Measurements from ENCODE around the gene ADD3. TPM values are rescaled to one million over a fixed set of nuclear protein-coding genes. Genes with fewer than 3 reads are reported as not detected.

Gene ADD3
- total and polyA plus RNA-seq, 7 donors, result 4.2 to 26.3 (median 10.4) TPM

DNA sequence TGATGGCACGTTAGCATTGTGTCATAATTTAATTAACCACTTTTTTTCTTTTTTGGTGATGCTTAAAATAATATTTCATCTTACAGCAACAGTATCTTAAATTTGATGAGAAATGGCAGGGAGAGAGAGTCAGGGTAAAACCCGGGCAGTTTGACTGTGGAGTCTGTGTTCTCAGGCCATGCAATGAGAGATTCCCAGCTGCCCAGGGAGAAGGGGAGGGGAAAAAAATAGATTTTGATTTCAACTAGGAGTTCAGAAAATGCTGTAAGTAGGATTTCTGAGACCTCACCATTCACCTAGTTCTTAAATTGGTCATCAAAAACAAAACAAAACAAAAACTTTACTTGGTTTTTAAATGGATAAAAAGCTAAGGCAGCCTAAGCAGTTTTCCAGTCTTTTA is 47.1 kb upstream of the ADD3 start:
- no peaks in the 10 kb centered on the region for H3K4me1 ChIP-seq
- no peak for DNase-seq
- intact Hi-C loops (cut with DNase I), result no loop called here
- no peak for ATAC-seq
- WGBS, 3 donors, result 57 to 70% (median 68%) methylated on average over 2 of the region's 2 CpGs
- TF ChIP-seq, protein P1, sequence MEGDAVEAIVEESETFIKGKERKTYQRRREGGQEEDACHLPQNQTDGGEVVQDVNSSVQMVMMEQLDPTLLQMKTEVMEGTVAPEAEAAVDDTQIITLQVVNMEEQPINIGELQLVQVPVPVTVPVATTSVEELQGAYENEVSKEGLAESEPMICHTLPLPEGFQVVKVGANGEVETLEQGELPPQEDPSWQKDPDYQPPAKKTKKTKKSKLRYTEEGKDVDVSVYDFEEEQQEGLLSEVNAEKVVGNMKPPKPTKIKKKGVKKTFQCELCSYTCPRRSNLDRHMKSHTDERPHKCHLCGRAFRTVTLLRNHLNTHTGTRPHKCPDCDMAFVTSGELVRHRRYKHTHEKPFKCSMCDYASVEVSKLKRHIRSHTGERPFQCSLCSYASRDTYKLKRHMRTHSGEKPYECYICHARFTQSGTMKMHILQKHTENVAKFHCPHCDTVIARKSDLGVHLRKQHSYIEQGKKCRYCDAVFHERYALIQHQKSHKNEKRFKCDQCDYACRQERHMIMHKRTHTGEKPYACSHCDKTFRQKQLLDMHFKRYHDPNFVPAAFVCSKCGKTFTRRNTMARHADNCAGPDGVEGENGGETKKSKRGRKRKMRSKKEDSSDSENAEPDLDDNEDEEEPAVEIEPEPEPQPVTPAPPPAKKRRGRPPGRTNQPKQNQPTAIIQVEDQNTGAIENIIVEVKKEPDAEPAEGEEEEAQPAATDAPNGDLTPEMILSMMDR (IDR thresholded peaks at IDR 0.05), result no peak
- no peaks in the 10 kb centered on the region for H3K27me3 ChIP-seq (ENCODE audit: insufficient read depth in 3 of 3, low read length in 2 of 3)
- no peak overlapping the region for H3K27ac ChIP-seq
- H3K9me3 ChIP-seq, result no peaks in the 10 kb centered on the region
- H3K4me3 ChIP-seq, result no peak overlapping the region
- no peaks in the 10 kb centered on the region for H3K36me3 ChIP-seq (ENCODE audit: insufficient read depth in 1 of 2, low read depth in 1 of 2)

DNA sequence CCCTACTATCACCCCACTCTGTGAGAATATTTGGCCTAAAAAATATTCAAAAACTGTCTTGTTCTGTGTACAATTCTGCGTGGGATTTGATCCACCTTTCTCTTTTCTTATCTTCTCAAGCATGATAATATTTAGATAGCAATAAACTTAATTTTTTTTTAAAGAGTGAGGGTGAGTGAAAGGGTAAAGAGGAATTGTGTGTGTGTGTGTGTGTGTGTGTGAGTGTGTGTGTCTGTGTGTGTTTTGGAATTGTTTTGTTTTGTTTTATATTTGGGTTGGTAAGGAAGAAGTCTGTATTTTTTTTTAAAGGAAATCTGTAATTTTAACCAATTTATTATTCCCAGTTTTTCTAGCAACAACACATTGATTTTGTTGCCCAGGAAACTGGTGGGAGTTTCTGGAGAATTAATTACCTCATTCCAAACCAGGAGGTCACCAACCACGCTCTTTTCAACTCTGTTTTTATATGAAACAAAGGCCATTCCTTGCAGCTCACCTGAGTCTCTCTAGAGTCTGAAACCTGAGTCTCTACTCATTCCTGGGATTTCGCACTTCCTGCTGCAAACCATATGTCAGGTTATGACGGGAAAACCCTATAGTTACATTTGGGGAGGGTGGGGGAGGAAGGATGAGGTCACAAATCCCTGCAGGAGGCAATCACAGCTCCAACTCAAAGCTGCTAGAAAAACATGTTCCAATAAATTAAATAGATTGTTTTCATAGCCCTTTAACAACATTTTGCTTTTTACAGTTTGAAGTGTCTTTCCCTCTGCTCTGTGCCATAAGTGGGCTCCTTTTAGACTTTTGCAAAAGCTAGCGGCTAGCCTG is 46.4 kb upstream of the ADD3 start:
- TF ChIP-seq, protein P1 (IDR thresholded peaks at IDR 0.05), result no peak
- no peaks in the 10 kb centered on the region for H3K9me3 ChIP-seq
- no peak overlapping the region for H3K4me3 ChIP-seq
- ATAC-seq (no peak), DNase-seq (no peak)
- H3K27ac ChIP-seq, result no peak overlapping the region
- H3K27me3 ChIP-seq (ENCODE audit: insufficient read depth in 3 of 3, low read length in 2 of 3), result no peaks in the 10 kb centered on the region
- WGBS, 3 donors, result 71 to 80% (median 73%) methylated on average over 5 of the region's 5 CpGs
- no peaks in the 10 kb centered on the region for H3K4me1 ChIP-seq
- no peaks in the 10 kb centered on the region for H3K36me3 ChIP-seq (ENCODE audit: insufficient read depth in 1 of 2, low read depth in 1 of 2)
- intact Hi-C loops (cut with DNase I), result no loop called here

DNA sequence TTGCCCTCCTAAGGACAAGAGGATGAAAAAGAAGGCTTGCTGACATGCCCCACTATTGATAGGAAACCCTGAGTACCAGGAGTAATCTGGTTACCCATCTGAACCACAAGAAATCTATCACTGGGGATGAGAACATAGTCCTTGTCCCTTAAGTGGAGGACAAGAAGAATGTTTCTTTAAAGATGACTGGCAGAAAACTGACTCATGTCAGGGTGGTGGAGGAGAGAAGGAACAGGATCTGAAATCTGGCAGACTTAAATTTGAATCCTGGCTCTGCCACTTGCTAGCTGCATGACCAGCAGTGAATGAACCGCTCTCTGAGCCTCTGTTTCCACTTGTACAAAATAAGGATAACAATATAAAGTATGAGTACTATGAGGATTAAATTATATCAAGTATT is 45.5 kb upstream of the ADD3 start:
- Histone ChIP-seq H3K4me1 (no peaks in the 10 kb centered on the region), H3K9me3 (no peaks in the 10 kb centered on the region), H3K27me3 (ENCODE audit: insufficient read depth in 3 of 3, low read length in 2 of 3) (no peaks in the 10 kb centered on the region), H3K27ac (no peak overlapping the region), H3K36me3 (ENCODE audit: insufficient read depth in 1 of 2, low read depth in 1 of 2) (no peaks in the 10 kb centered on the region), H3K4me3 (no peak overlapping the region)
- 82 to 95% (median 91%) methylated on average over 1 of the region's 1 CpG for WGBS, 3 donors
- no peak for DNase-seq
- TF ChIP-seq, protein P1 (IDR thresholded peaks at IDR 0.05), result no peak
- intact Hi-C loops (cut with DNase I), result no loop called here
- ATAC-seq, result no peak

DNA sequence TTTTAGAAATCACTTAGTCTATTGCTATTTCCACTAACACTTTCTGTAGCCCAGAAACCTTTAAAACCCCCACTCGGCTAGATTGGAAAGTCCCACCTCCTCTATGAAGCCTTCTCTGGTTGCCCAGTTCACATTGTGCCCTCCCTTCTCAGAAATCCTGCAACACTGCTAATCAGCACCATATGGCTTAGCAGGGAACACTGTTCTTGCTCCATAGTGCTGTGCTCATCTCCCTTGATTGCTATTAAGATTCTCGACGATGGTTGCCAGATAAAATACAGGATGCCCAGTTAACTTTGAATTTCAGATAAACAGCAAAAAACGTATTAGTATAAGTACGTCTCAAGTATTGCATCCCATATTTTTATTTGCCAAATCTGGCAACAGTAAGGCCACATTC is 44.3 kb upstream of the ADD3 start:
- intact Hi-C loops (cut with DNase I), result no loop called here
- no peaks in the 10 kb centered on the region for H3K36me3 ChIP-seq (ENCODE audit: insufficient read depth in 1 of 2, low read depth in 1 of 2)
- no peak overlapping the region for H3K27ac ChIP-seq
- no peaks in the 10 kb centered on the region for H3K4me1 ChIP-seq
- no peak overlapping the region for H3K4me3 ChIP-seq
- H3K9me3 ChIP-seq, result no peaks in the 10 kb centered on the region
- DNase-seq, result no peak
- WGBS, 3 donors, result 78 to 81% (median 78%) methylated on average over 5 of the region's 5 CpGs
- peak in 1 of 4 donors; percentile 49 for ATAC-seq
- no peaks in the 10 kb centered on the region for H3K27me3 ChIP-seq (ENCODE audit: insufficient read depth in 3 of 3, low read length in 2 of 3)
- TF ChIP-seq, protein P1 (IDR thresholded peaks at IDR 0.05), result no peak

DNA sequence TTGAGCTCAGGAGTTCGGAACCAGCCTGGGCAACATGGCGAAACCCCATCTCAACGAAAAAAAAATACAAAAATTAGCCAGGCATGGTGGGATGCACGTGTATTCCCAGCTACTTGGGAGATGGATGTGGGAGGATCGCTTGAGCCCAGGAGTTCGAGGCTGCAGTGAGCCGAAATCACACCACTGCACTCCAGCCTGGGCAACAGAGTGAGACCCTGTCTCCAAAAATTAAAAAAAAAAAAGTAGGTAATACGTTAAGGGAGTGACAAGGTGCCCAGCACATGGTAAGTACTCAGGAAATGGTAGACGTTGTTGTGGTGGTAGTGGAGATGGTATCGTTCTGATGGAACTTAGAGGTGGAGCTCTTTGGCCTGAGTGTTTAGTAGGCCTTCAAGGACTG is 43.5 kb upstream of the ADD3 start:
- H3K4me3 ChIP-seq, result no peak overlapping the region
- WGBS, 3 donors, result 90 to 93% (median 92%) methylated on average over 10 of the region's 10 CpGs
- H3K4me1 ChIP-seq, result no peaks in the 10 kb centered on the region
- no peak for DNase-seq
- no peaks in the 10 kb centered on the region for H3K27me3 ChIP-seq (ENCODE audit: insufficient read depth in 3 of 3, low read length in 2 of 3)
- H3K36me3 ChIP-seq (ENCODE audit: insufficient read depth in 1 of 2, low read depth in 1 of 2), result no peaks in the 10 kb centered on the region
- intact Hi-C loops (cut with DNase I), result no loop called here
- TF ChIP-seq, protein P1 (IDR thresholded peaks at IDR 0.05), result no peak
- ATAC-seq, result no peak
- no peak overlapping the region for H3K27ac ChIP-seq
- no peaks in the 10 kb centered on the region for H3K9me3 ChIP-seq

All from psoas muscle (tissue), 8 donors.